Keratinocyte (primary cell): Measurements from ENCODE around the gene STX8.

Experiments used
- CTCF ChIP-seq, 3 experiments: IDR thresholded peaks in 1 of 3; conservative IDR thresholded peaks in 1 of 3; optimal IDR thresholded peaks in 1 of 3; 2 replicates in 2 of 3; 3 replicates in 1 of 3; pipeline versions ENCODE3 to v1.5.1; 2011; ENCODE audit warnings: low read length in 3 of 3, mild to moderate bottlenecking in 3 of 3, moderate library complexity in 2 of 3, control low read depth in 1 of 3, inconsistent platforms in 1 of 3; ENCODE audit not compliant: insufficient read depth in 2 of 3; ENCODE audit errors: extremely low read depth in 1 of 3
- EZH2 ChIP-seq: IDR thresholded peaks from one replicate; pipeline ENCODE4 v1.6.1; 2012; ENCODE audit warnings: inconsistent platforms, mild to moderate bottlenecking, low read length, moderate library complexity

- TF ChIP-seq CTCF (optimal IDR thresholded peaks at IDR 0.05 in 1 of 3, IDR thresholded peaks at IDR 0.05 in 1 of 3, conservative IDR thresholded peaks at IDR 0.05 in 1 of 3; ENCODE audit: extremely low read depth in 1 of 3, insufficient read depth in 2 of 3, low read length in 3 of 3) (no peak), EZH2 (no peak)
These were observed 147.9 kb downstream of the STX8 start for GRCh38 chr17:9427465-9428315.
